ENCODE results near the gene TWNK.

DNA sequence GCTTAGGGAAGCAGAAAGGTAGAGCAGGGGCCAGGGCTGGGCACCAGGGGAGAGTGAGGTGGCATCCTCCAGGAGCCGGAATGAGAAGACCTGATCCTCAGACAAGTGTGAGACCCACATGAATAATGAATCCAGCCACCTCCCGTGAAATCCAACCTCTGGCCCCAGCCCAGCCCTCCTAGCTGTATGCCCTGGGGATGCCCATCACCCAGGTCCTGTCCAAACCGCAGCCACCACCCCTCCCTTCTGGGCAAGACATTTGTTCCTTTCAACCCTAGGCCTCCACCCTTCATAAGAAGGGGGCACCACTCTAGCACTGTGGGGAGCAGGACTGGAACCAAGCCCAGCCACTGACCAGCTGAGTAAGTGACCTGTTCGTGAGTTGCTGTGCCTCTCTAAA, 33.9 kb downstream of the TWNK start:
- TF ChIP-seq EZH2phosphoT487 (IDR thresholded peaks at IDR 0.05; ENCODE audit: borderline replicate concordance, low read length) (no peak), CTCF (IDR thresholded peaks at IDR 0.05; ENCODE audit: low read depth, low read length, poor library complexity, severe bottlenecking) (no peak)

Measured in DOHH2 (cell line).